Mucosa of descending colon (tissue), 3 donors: Measurements from ENCODE around the gene BORCS6. TPM values are rescaled to one million over a fixed set of nuclear protein-coding genes. Genes with fewer than 3 reads are reported as not detected.

ENCODE experiments used
- ATAC-seq: fragments of 200-7000 bp; cut with Tn5 transposase; one replicate; pipeline ENCODE4 v1.9.1; 2020; ENCODE audit warnings: mild to moderate bottlenecking, moderate library complexity
- DNase-seq, 3 donors: peaks; one replicate each; pipeline ENCODE4 v3.0.0-alpha.2; 2020
- H3K36me3 ChIP-seq: fragments of 200-600 bp; one replicate; pipeline ENCODE4 v1.8.0; 2021; ENCODE audit warnings: low read depth, mild to moderate bottlenecking
- H3K4me1 ChIP-seq: fragments of 200-600 bp; one replicate; pipeline ENCODE4 v1.8.0; 2021; ENCODE audit warnings: low read depth, mild to moderate bottlenecking
- H3K4me3 ChIP-seq: fragments of 200-600 bp; one replicate; pipeline ENCODE4 v1.8.0; 2021; ENCODE audit warnings: mild to moderate bottlenecking
- H3K9me3 ChIP-seq: fragments of 200-600 bp; one replicate; pipeline ENCODE4 v1.8.0; 2021; ENCODE audit warnings: mild to moderate bottlenecking
- CTCF ChIP-seq: fragments of 200-600 bp; IDR thresholded peaks from one replicate; pipeline ENCODE4 v1.8.0; 2022; ENCODE audit warnings: antibody characterized with exemption, mild to moderate bottlenecking
- intact Hi-C, 2 donors: fragments of 100-400 bp; cut with DNase I in 1 of 2; cut with micrococcal nuclease in 1 of 2; formaldehyde crosslinking; loops; one replicate each; pipeline versions ENCODE4 v1.11.0 to v1.11.1; 2022; cut with DNase I, micrococcal nuclease
- total RNA-seq, 3 donors: library from RNA; stranded (reverse); fragmentation: NEBNext Ultra II Directional in 2 of 3; extraction: Animal tissue kit (Norgen Biotek cat#: 25700) in 2 of 3; gene quantifications; one replicate each; pipeline versions ENCODE4 v1.2.1 to v1.2.4, GENCODE V29; 2021 to 2023
- donor health status: DM: no; HTN: no; CAD: no; lungs with moderate emphysema.
- donor health status: DM: no; HTN: no; CAD: no.
- donor health status: DM: no; HTN: yes; CAD: no.

Gene BORCS6
- total RNA-seq, 3 donors from 2014 or later = 10.5 to 11.4 (median 11.0) TPM

GRCh38 chr17:8147805-8148404, 42.1 kb downstream of the BORCS6 start:
- Histone ChIP-seq H3K4me1 (peaks cover 17% of the 10 kb centered on the region), H3K9me3 (no peaks in the 10 kb centered on the region), H3K36me3 (peaks cover 32% of the 10 kb centered on the region), H3K4me3 (no peak overlapping the region)
- no peak for ATAC-seq
- intact Hi-C loops = no loop called here
- DNase-seq = peak in 1 of 3 donors; percentile 40
- no peak for TF ChIP-seq CTCF

- no peak overlapping the region for H3K4me3 ChIP-seq
- H3K4me1 ChIP-seq = peaks cover 11% of the 10 kb centered on the region
- H3K36me3 ChIP-seq = peaks cover 32% of the 10 kb centered on the region
- DNase-seq (peak in 1 of 3 donors; percentile 59), ATAC-seq (no peak)
- intact Hi-C loops = no loop called here
- H3K9me3 ChIP-seq = no peaks in the 10 kb centered on the region
- TF ChIP-seq CTCF = no peak
Measured at GRCh38 chr17:8147141-8147804, 42.7 kb downstream of the BORCS6 start.

- peak in 1 of 3 donors; percentile 39 for DNase-seq
- intact Hi-C loops = no loop called here
Measured at GRCh38 chr17:8146381-8147140, 43.4 kb downstream of the BORCS6 start.

GRCh38 chr17:8145811-8146210, 44.2 kb downstream of the BORCS6 start:
- ATAC-seq (no peak), DNase-seq (peak in 1 of 3 donors; percentile 39)
- intact Hi-C loops = no loop called here
- H3K36me3 ChIP-seq = peaks cover 35% of the 10 kb centered on the region
- H3K4me1 ChIP-seq = peaks cover 8% of the 10 kb centered on the region
- no peak for TF ChIP-seq CTCF
- H3K4me3 ChIP-seq = no peak overlapping the region
- no peaks in the 10 kb centered on the region for H3K9me3 ChIP-seq

More at GRCh38 chr17:8146381-8147140, 43.4 kb downstream of the BORCS6 start:
- Histone ChIP-seq H3K36me3 (peaks cover 34% of the 10 kb centered on the region), H3K4me3 (no peak overlapping the region), H3K9me3 (no peaks in the 10 kb centered on the region), H3K4me1 (peaks cover 10% of the 10 kb centered on the region)
- TF ChIP-seq CTCF = no peak
- no peak for ATAC-seq

GRCh38 chr17:8144401-8145231, 45.4 kb downstream of the BORCS6 start:
- H3K4me3 ChIP-seq = no peak overlapping the region
- DNase-seq (peak in 1 of 3 donors; percentile 27), ATAC-seq (no peak)
- H3K9me3 ChIP-seq = no peaks in the 10 kb centered on the region
- no peak for TF ChIP-seq CTCF
- intact Hi-C loops = no loop called here
- peaks cover 1% of the 10 kb centered on the region for H3K4me1 ChIP-seq
- peaks cover 35% of the 10 kb centered on the region for H3K36me3 ChIP-seq
